Fibroblast of skin of abdomen (primary cell): Measurements from ENCODE around the gene SDR42E1. TPM values are rescaled to one million over a fixed set of nuclear protein-coding genes. Genes with fewer than 3 reads are reported as not detected.
A peak's percentile ranks its signal among the peaks of the same experiment; 100 is the strongest.

Experiments
- DNase-seq: peaks from one replicate; pipeline ENCODE4 v3.0.0-alpha.2; 2013
- polyA plus RNA-seq, 2 experiments: library from polyadenylated mRNA; unstranded; fragments of 120-200 nt; gene quantifications; one replicate each; pipeline ENCODE4 v1.2.1, GENCODE V29; 2013; ENCODE audit not compliant: insufficient read length in 2 of 2

Gene SDR42E1, protein sequence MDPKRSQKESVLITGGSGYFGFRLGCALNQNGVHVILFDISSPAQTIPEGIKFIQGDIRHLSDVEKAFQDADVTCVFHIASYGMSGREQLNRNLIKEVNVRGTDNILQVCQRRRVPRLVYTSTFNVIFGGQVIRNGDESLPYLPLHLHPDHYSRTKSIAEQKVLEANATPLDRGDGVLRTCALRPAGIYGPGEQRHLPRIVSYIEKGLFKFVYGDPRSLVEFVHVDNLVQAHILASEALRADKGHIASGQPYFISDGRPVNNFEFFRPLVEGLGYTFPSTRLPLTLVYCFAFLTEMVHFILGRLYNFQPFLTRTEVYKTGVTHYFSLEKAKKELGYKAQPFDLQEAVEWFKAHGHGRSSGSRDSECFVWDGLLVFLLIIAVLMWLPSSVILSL
- 0.51 TPM for polyA plus RNA-seq (2013, experiment 1 of 2; ENCODE audit: insufficient read length)
- 0.40 TPM for polyA plus RNA-seq (2013, experiment 2 of 2; ENCODE audit: insufficient read length)

GRCh38 chr16:82011199-82011641 is at the start of gene SDR42E1:
Gene SDR42E1 (minus strand): TSS chr16:82011470. CDS start chr16:82000858, 10,612 bp downstream.
- no peak for DNase-seq

GRCh38 chr16:82059983-82060421 is 48.7 kb upstream of the SDR42E1 start:
- DNase-seq: no peak

DNA sequence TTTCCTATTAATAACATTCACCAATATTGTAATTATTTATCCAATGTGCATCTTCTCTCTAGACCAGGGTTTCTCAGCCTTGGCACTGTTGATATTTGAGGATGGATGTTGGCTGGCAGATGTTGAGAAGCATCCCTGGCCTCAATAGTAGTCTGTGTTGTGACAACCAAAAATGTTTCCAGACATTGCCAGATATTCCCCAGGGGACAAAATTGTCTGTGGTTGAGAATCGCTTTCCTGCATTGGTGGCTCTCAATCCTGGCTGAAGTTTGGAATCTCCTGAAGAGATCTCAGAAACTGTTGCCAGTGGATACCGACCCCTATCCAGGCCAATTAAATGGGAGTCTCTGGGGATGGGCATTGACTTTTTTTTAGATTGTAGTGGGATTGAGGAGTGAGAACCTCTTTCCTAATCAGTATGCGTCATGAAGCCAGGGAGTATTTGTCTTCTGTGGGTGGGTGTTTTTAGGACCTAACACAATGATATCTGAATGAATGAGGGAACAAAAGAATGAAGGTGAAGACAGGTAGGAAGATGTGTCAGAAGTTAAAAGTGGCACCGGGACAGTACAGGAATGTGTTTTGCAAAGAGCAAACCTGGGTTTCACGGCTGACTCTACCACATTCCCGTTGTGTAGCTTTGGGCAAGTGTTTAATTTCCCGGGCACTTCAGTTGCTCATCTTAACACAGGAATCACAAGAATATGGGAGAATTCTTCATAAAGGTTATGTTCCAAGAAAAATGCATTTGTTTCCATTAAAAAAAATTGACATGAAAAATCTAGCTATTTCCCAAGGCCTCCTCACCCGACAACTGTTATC is 48.1 kb upstream of the SDR42E1 start:
- no peak for DNase-seq

- no peak for DNase-seq
Measured at GRCh38 chr16:82056550-82056896, 45.3 kb upstream of the SDR42E1 start.

DNA sequence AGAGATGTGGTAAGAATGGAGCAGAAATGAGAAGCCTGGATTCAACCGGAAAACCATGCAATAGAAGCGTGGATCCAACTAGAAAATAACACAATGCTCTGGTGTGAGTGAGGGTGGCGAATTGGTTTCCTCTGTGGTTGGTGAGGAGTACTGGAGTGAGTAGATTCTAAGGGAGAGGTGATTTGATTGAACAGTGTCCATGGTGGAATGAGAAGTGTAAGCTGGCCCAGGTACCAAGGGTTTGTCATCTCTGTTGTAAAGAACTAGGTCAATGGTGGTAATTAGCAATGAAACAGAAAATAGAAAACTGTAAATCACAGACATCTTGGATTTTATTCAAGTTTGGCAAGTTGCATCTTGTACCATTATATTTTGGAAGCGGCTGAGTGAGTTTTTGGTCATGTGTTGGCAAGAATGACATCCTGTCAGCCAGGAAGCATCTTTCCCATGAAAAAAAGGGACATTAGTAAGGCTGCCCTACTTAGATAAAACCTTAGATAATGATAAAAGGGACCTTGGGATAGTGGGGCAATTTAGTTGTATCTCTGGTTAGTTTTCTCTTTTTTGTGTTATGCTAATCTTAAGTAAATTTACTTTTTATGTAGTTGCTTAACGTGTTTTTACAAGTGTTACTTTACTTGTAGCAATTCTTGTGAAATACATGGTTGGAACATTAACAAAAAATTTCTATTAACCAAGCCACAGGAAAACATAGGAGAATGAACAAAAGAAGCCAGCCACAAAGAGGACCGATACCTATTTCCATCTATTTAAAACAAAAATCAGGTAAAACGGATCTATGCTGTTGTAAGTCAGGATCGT is 44.7 kb upstream of the SDR42E1 start:
- DNase-seq: no peak

- DNase-seq: no peak
Measured at GRCh38 chr16:82055117-82055516, 43.8 kb upstream of the SDR42E1 start.

- no peak for DNase-seq
Measured at GRCh38 chr16:82051656-82052055, 40.4 kb upstream of the SDR42E1 start.

GRCh38 chr16:82050909-82051357 is 39.7 kb upstream of the SDR42E1 start:
- no peak for DNase-seq

- no peak for DNase-seq
Measured at GRCh38 chr16:82050506-82050905, 39.2 kb upstream of the SDR42E1 start.

DNA sequence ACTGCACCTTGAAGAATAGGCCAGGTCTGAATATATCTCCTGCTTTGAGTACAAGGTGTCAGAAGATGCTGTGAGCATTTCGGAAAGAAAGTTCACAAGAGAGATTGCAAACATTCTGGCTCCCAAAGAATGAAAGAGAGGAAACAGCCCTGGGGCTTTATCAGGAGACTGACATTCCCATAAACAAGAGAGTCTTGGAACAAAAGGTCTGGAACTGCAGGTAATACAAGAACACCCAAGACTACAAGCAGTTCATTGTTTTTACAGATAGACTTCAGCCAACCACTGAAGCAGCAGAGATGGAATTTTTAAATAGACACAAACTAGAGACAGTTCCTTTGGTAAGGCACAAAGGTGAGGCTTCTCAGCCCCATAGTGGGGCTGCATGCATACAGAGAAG is 38.2 kb upstream of the SDR42E1 start:
- DNase-seq: no peak

DNA sequence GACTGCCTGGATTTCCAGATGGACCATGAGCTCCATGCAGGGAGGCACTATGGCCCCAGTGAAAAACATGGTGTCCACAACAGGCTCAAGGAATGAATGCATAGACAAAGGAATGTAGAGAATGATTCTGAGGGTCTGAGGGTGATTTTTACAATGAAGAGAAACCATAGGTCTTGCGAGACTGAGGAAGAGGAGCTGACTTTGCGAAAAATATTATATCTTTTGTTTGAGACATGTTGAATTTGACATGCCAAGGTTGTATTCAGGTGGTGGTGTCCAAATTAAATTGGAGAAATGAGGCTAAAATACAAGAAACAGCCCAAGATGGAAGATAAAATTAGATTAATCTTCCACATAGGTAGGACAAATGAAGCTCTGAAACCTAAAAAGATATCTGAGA is 36.5 kb upstream of the SDR42E1 start:
- no peak for DNase-seq

- DNase-seq: no peak
Measured at GRCh38 chr16:82047374-82047773, 36.1 kb upstream of the SDR42E1 start.

DNA sequence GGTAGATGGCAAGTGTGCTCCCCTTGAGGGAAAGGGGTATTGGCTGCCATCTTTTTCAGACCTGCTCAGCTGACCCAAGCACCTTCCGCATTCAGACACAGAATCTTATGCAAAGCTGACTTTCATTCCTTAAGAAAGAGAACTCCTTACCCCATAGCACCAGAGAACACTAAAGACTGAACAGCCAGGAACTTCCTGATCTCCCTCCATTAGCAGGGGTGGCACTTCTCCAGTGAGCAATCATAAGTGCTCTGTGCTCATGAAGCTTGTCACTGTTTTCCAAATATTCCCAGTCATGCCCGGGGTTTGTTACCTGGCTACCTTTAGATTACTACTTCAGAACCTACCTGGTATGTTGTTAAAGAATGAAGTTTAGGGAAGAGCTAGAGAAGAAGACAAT is 35.7 kb upstream of the SDR42E1 start:
- no peak for DNase-seq

DNA sequence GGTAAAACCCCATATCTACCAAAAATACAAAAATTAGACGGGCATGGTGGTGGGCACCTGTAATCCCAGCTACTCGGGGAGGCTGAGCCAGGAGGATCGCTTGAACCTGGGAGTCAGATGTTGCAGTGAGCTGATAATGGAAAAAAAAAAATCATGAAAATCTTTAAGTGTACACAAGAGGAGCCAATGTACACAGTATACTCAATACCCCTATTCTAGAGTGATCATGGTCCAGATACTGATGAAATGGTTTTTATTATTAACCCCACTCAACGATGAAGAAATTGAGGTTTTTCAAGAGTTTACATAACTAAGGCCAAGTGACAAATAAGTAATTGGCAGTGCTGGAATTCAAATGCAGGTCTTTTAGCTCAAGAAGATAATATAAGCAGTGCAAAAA is 35.3 kb upstream of the SDR42E1 start:
- no peak for DNase-seq

GRCh38 chr16:82045465-82045864 is 34.2 kb upstream of the SDR42E1 start:
- no peak for DNase-seq

- no peak for DNase-seq
Measured at GRCh38 chr16:82044585-82044911, 33.3 kb upstream of the SDR42E1 start.

- peak; percentile 97 for DNase-seq
Measured at GRCh38 chr16:82043680-82044584, 32.7 kb upstream of the SDR42E1 start.

GRCh38 chr16:82042846-82043245 is 31.6 kb upstream of the SDR42E1 start:
- DNase-seq: peak; percentile 52

GRCh38 chr16:82042144-82042543 is 30.9 kb upstream of the SDR42E1 start:
- no peak for DNase-seq

- no peak for DNase-seq
Measured at GRCh38 chr16:82041542-82041941, 30.3 kb upstream of the SDR42E1 start.

DNA sequence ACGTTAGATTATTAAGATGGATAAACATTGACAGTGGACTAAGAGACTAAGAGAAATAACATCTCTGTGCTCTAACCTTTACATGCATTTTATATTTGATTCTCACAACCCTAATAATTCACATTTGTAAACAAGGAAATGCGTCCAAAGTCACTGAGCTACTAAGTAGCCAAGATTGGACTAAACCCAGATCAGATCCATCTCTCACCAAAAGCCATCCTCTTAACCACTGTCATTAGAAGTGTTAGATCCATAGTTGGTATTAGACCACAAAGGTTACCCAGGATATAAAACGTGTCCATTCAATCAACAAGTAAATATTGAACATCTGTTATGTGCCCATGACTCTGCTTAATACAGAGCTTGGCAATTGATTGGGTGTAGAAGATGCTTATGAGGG is 29.0 kb upstream of the SDR42E1 start:
- no peak for DNase-seq

DNA sequence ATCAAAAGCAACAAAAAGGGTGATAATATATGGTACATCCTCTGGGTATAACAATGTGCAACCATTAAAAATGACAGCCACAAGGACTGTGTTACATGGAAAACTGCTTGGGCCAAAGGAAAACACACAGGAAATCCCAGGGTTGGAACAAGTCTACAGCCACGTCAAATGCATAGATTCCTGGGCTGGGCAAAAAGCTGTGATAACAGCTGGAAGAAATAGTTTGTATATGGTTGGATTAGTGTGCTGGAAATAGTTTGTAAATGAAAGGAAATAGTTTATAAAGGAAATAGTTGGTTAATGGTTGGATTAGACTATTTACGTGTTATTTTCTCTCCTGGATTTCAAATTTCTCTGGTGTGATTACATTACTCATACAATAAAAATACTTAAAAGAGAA is 26.4 kb upstream of the SDR42E1 start:
- peak; percentile 26 for DNase-seq
